Measurements from ENCODE around the gene UXS1.
"Not testable (repeated sequence)": the region's sequence is repeated elsewhere in the genome, so short reads cannot be mapped to it uniquely, and the experiment has no call there.

The UXS1 gene

GRCh38 chr2:106137731-106138521 lies 56.2 kb downstream of the UXS1 start:
- DNase-seq = no peak

- not testable (repeated sequence) for DNase-seq
These were observed 62.9 kb downstream of the UXS1 start for GRCh38 chr2:106131192-106131591.

DNA sequence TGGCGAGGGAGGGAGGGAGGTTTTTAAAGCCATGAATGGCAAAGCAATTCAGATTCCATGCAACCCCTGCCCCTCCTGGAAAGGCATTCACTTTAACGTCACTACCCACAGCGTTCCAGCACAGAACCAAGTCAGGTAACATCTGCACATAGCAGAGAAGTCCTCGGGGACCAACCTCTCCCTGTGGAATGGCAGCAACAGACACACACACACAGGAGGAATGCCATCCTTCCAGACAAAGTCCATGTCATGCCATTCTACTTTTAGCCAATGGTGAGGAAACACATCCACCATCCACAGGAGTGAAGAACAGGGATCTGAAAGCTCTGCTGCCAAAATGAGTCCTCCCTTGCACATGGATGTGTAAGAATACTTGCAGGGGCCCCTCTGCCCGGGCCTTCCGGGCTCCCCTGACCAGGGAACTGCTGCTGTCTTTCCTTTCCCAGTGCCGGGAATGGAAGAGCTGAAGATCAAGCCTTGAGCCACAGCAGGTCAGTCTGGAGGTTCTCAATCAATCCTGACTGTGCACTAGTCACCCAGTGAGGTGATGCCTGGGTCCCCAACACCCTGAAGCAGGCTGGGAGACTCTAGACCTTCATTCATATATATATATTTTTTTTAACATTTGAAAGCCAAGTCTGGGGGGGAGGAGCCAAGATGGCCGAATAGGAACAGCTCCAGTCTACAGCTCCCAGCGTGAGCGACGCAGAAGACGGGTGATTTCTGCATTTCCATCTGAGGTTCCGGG lies 63.7 kb downstream of the UXS1 start:
- no peak for DNase-seq

GRCh38 chr2:106129592-106129991 lies 64.5 kb downstream of the UXS1 start:
- DNase-seq = no peak

GRCh38 chr2:106129150-106129549 lies 65.0 kb downstream of the UXS1 start:
- no peak for DNase-seq

GRCh38 chr2:106127776-106128268 lies 66.3 kb downstream of the UXS1 start:
- DNase-seq = no peak

DNA sequence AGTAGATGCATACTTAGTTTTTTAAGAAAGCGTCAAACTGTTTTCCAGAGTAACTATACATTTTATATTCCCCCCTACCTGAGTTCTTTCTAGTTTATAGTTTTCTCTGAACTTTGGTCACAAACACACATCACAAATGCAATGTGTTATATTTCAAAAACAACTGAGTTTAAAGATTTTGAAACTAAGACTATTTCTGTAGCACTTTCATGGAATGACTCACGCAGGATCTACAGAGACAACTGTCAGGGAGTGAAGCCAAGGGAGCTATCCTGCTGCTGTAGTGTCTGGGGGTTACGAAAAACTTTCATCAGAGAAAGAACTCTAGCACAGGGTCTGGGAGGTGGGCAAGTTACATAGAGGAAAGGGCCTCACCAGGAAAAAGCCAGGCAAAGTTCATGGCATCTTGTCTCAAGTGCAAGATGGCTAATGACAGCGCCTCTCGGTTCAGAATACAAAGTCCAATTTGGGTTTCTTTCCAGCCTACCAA lies 66.8 kb downstream of the UXS1 start:
- DNase-seq = no peak

GRCh38 chr2:106126705-106127281 lies 67.3 kb downstream of the UXS1 start:
- no peak for DNase-seq

DNA sequence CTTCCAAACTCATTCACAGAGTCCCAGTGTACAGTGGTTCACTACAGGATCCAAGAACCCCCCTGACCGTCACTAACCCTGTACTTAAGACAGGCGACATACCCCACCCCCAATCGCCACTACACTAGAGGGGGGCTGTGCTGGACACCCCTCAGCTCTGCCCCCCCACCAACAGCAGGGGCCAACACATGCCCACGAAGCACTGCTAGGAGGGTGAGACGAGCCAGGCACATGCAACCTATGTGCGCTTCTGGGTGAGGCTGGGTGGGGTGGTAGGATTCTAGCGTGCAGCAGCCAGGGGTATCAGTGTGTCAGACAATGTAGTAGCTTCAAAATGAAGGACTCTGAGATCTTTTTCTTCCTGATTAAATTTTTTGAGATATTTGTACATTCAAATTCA lies 67.8 kb downstream of the UXS1 start:
- DNase-seq = no peak

GRCh38 chr2:106124905-106125549 lies 69.1 kb downstream of the UXS1 start:
- DNase-seq = peak in 12 of 56 donors; percentile 9 to 53 (median 28)

DNA sequence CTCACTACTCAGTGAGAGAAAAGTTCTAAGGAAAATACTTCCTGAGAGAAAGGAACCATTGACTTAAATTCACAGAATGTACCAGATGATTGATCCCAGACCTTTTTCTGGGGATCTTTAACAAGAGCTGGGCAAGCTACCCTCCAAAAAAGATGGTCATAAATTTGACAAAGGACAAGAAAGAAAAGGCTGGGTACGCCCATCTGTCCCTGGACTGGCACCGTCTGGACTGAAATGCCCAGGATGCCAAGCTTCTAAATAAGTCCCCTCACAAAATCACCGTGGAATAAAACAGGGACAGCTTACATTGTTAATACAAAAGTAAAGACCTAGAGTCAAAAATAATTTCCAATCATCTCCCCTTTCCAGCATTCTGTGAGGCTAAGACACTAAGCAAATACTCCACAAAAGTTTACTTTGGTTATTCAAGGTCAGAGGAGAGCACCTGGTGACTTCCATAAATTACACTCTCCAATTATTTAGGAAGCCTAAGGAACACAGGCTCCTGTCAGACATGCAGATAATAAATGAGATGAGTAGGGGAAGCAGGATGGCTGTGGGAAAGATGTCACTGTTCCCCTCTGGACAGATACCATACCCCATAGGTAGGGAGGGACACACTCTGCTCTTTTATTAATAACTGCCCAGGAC lies 69.9 kb downstream of the UXS1 start:
- no peak for DNase-seq

- no peak for DNase-seq
These were observed 71.9 kb downstream of the UXS1 start for GRCh38 chr2:106122157-106122556.

DNA sequence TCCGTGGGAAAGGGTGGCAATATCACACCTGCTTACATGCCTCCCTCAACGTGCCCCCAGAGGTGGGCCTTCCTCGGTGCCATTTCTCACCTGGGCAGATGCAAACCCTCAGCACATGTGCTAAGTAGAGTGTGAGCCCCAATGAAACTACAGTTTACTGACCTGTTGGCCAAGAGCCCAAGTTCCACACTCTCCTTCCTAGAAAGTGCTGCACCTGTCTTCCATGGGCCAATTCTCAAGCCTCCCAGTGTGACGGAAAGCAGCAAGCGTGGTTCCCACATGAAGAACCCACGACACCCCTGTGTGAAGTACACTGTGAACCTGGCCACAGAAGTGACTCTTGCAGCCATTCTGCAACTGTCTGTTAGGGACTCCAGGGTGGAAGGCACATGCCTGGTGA lies 73.7 kb downstream of the UXS1 start:
- no peak for DNase-seq

GRCh38 chr2:106119074-106119473 lies 75.0 kb downstream of the UXS1 start:
- no peak for DNase-seq

GRCh38 chr2:106117882-106118684 lies 76.0 kb downstream of the UXS1 start:
- DNase-seq = no peak

- DNase-seq = no peak
These were observed 76.8 kb downstream of the UXS1 start for GRCh38 chr2:106117347-106117746.

DNA sequence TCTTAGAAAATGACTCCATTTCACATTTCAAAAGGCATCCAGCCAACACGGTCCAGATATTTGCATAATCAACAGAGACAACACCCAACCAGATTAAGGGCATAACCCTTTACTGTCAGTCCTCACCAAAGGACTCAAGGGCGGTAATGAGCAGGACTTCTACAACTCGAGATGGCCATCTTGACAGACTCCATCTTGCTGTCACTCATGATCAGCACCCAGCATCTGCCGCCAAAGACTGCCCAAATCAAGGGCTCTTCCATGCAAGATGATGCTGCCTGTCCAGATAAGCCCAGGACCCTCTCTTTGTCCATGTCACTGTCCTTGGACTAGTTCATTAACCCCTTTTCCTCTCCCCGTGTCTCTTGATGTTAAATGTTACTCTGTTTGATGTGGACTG lies 77.9 kb downstream of the UXS1 start:
- no peak for DNase-seq

GRCh38 chr2:106115665-106116064 lies 78.4 kb downstream of the UXS1 start:
- no peak for DNase-seq

DNA sequence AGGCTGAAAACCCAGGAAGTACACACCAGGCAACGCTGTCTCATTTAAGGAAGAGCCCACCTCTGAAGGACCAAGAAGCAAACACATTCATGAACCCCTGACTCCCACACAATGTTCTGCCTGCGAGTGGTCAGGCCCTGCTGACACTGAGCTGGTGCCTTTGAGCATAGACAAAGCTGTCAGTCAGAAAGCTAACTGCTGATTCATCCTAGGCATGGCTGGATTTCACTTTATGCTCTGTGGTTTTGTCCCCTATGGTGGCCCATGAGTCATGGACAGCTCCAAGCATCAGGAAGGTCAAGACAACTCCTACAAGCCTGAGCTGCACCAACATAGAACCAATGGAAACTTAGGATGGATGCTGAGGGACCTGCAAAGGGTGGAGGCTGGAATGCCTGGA lies 78.9 kb downstream of the UXS1 start:
- DNase-seq = no peak

DNA sequence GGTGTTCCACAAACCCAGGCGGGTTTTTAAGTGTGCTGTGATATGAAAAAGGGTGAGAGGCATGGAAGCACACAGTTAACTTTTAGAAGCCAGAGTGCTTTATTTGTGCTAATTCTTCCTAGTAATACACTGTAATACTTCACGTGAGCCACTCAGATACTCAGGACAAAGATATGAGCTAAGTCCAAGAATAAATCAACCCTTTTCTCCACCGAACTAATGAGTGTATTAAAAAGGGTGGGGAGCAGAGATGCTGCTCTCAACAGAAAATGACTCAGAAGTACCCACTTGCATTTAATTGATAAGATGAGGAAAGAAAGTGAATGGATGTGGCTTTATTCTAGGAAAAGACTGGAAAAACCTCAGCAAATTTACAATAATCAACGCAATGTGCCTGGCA lies 79.9 kb downstream of the UXS1 start:
- no peak for DNase-seq

All from nucleus accumbens (tissue), 56 donors.